Peyer's patch (tissue), 4 donors: ENCODE data around the gene APH1B.

Source experiments
- CTCF ChIP-seq, 6 experiments: fragments of 450-650 bp in 4 of 6; fragments of 200-600 bp in 2 of 6; sonication (generic) in 1 of 6; IDR thresholded peaks; one replicate each; pipeline ENCODE4 v1.5.1; 2017 to 2019; ENCODE audit warnings: antibody characterized with exemption in 6 of 6, mild to moderate bottlenecking in 3 of 6, moderate library complexity in 1 of 6
- POLR2A ChIP-seq, 2 donors: fragments of 450-650 bp; IDR thresholded peaks; one replicate each; pipeline ENCODE4 v1.5.1; 2017; ENCODE audit warnings: antibody characterized with exemption in 2 of 2, mild to moderate bottlenecking in 2 of 2, moderate library complexity in 2 of 2

- TF ChIP-seq CTCF (IDR thresholded peaks at IDR 0.05) = no peak
- TF ChIP-seq POLR2A (IDR thresholded peaks at IDR 0.05) = no peak
Measured at GRCh38 chr15:63353887-63354286, 76.5 kb downstream of the APH1B start.
